ENCODE measurements around the gene GAK. TPM values are rescaled to one million over a fixed set of nuclear protein-coding genes. Genes with fewer than 3 reads are reported as not detected.

GAK gene
- total RNA-seq, 2 experiments from 2014 or later: 155 to 163 TPM

GRCh38 chr4:955931-956381 lies 23.8 kb upstream of the GAK start:
- Mint-ChIP-seq H3K27ac (no peak overlapping the region), H3K27me3 (ENCODE audit: low read depth) (no peaks in the 10 kb centered on the region), H3K9me3 (ENCODE audit: insufficient read depth) (no peaks in the 10 kb centered on the region), H3K36me3 (ENCODE audit: low read depth) (peaks cover 7% of the 10 kb centered on the region), H3K4me1 (ENCODE audit: low read depth) (no peaks in the 10 kb centered on the region), H3K4me3 (no peak overlapping the region)
- ChIA-PET CTCF (no interaction called here), POLR2A (no interaction called here)
- ATAC-seq (no peak), DNase-seq (no peak)

GRCh38 chr4:955161-955921 lies 23.2 kb upstream of the GAK start:
- H3K4me1 Mint-ChIP-seq (ENCODE audit: low read depth): no peaks in the 10 kb centered on the region
- no peak for DNase-seq
- POLR2A ChIA-PET: no interaction called here
- ATAC-seq: no peak
- no peaks in the 10 kb centered on the region for H3K9me3 Mint-ChIP-seq (ENCODE audit: insufficient read depth)
- H3K27ac Mint-ChIP-seq: no peak overlapping the region
- CTCF ChIA-PET: no interaction called here
- no peak overlapping the region for H3K4me3 Mint-ChIP-seq
- peaks cover 7% of the 10 kb centered on the region for H3K36me3 Mint-ChIP-seq (ENCODE audit: low read depth)
- H3K27me3 Mint-ChIP-seq (ENCODE audit: low read depth): no peaks in the 10 kb centered on the region

GRCh38 chr4:954211-955020 lies 22.3 kb upstream of the GAK start:
- no peaks in the 10 kb centered on the region for H3K4me1 Mint-ChIP-seq (ENCODE audit: low read depth)
- no peak for ATAC-seq
- H3K27ac Mint-ChIP-seq: no peak overlapping the region
- ChIA-PET POLR2A (no interaction called here), CTCF (no interaction called here)
- H3K36me3 Mint-ChIP-seq (ENCODE audit: low read depth): peaks cover 7% of the 10 kb centered on the region
- no peak overlapping the region for H3K4me3 Mint-ChIP-seq
- no peaks in the 10 kb centered on the region for H3K9me3 Mint-ChIP-seq (ENCODE audit: insufficient read depth)
- no peak for DNase-seq
- no peaks in the 10 kb centered on the region for H3K27me3 Mint-ChIP-seq (ENCODE audit: low read depth)

- Mint-ChIP-seq H3K4me1 (ENCODE audit: low read depth) (no peaks in the 10 kb centered on the region), H3K9me3 (ENCODE audit: insufficient read depth) (no peaks in the 10 kb centered on the region), H3K4me3 (no peak overlapping the region), H3K27me3 (ENCODE audit: low read depth) (no peaks in the 10 kb centered on the region), H3K36me3 (ENCODE audit: low read depth) (peaks cover 7% of the 10 kb centered on the region), H3K27ac (no peak overlapping the region)
- ChIA-PET POLR2A (no interaction called here), CTCF (no interaction called here)
- ATAC-seq (no peak), DNase-seq (no peak)
These were observed 21.4 kb upstream of the GAK start for GRCh38 chr4:953574-953915.

GRCh38 chr4:952881-953573 lies 20.9 kb upstream of the GAK start:
- ATAC-seq (no peak), DNase-seq (no peak)
- peaks cover 7% of the 10 kb centered on the region for H3K36me3 Mint-ChIP-seq (ENCODE audit: low read depth)
- H3K4me1 Mint-ChIP-seq (ENCODE audit: low read depth): no peaks in the 10 kb centered on the region
- ChIA-PET CTCF (no interaction called here), POLR2A (no interaction called here)
- H3K9me3 Mint-ChIP-seq (ENCODE audit: insufficient read depth): no peaks in the 10 kb centered on the region
- H3K4me3 Mint-ChIP-seq: no peak overlapping the region
- no peak overlapping the region for H3K27ac Mint-ChIP-seq
- no peaks in the 10 kb centered on the region for H3K27me3 Mint-ChIP-seq (ENCODE audit: low read depth)

GRCh38 chr4:951594-952468 lies 19.7 kb upstream of the GAK start:
- no peak overlapping the region for H3K27ac Mint-ChIP-seq
- ATAC-seq: no peak

GRCh38 chr4:951186-951585 lies 19.1 kb upstream of the GAK start:
- Mint-ChIP-seq H3K27me3 (ENCODE audit: low read depth) (no peaks in the 10 kb centered on the region), H3K9me3 (ENCODE audit: insufficient read depth) (no peaks in the 10 kb centered on the region), H3K27ac (no peak overlapping the region), H3K4me1 (ENCODE audit: low read depth) (no peaks in the 10 kb centered on the region), H3K36me3 (ENCODE audit: low read depth) (peaks cover 5% of the 10 kb centered on the region), H3K4me3 (no peak overlapping the region)
- ATAC-seq: no peak
- POLR2A ChIA-PET: no interaction called here
- CTCF ChIA-PET: no interaction called here
- no peak for DNase-seq

More at GRCh38 chr4:951594-952468, 19.7 kb upstream of the GAK start:
- H3K4me3 Mint-ChIP-seq: no peak overlapping the region
- no peak for DNase-seq
- H3K27me3 Mint-ChIP-seq (ENCODE audit: low read depth): no peaks in the 10 kb centered on the region
- peaks cover 5% of the 10 kb centered on the region for H3K36me3 Mint-ChIP-seq (ENCODE audit: low read depth)
- no peaks in the 10 kb centered on the region for H3K4me1 Mint-ChIP-seq (ENCODE audit: low read depth)
- CTCF ChIA-PET: no interaction called here
- H3K9me3 Mint-ChIP-seq (ENCODE audit: insufficient read depth): no peaks in the 10 kb centered on the region
- POLR2A ChIA-PET: no interaction called here

- ChIA-PET POLR2A (no interaction called here), CTCF (no interaction called here)
- Mint-ChIP-seq H3K4me3 (no peak overlapping the region), H3K27ac (no peak overlapping the region), H3K27me3 (ENCODE audit: low read depth) (no peaks in the 10 kb centered on the region), H3K9me3 (ENCODE audit: insufficient read depth) (no peaks in the 10 kb centered on the region), H3K4me1 (ENCODE audit: low read depth) (no peaks in the 10 kb centered on the region), H3K36me3 (ENCODE audit: low read depth) (peaks cover 5% of the 10 kb centered on the region)
- ATAC-seq: no peak
- no peak for DNase-seq
These were observed 18.3 kb upstream of the GAK start for GRCh38 chr4:950136-951020.

GRCh38 chr4:949656-950055 lies 17.5 kb upstream of the GAK start:
- POLR2A ChIA-PET: interaction anchor here (1.9 kb wide), 1 partner anchor 17 kb away, joined by 5 read pairs; the partner anchor contains the start of genes GAK and TMEM175
- Mint-ChIP-seq H3K9me3 (ENCODE audit: insufficient read depth) (no peaks in the 10 kb centered on the region), H3K27ac (no peak overlapping the region), H3K36me3 (ENCODE audit: low read depth) (peaks cover 3% of the 10 kb centered on the region), H3K27me3 (ENCODE audit: low read depth) (no peaks in the 10 kb centered on the region), H3K4me1 (ENCODE audit: low read depth) (no peaks in the 10 kb centered on the region), H3K4me3 (no peak overlapping the region)
- DNase-seq (no peak), ATAC-seq (no peak)
- CTCF ChIA-PET: no interaction called here

GRCh38 chr4:948936-949300 lies 16.8 kb upstream of the GAK start:
- ATAC-seq (no peak), DNase-seq (no peak)
- ChIA-PET POLR2A (interaction anchor here (1.9 kb wide), 1 partner anchor 17 kb away, joined by 5 read pairs; the partner anchor contains the start of genes GAK and TMEM175), CTCF (no interaction called here)
- Mint-ChIP-seq H3K4me3 (no peak overlapping the region), H3K9me3 (ENCODE audit: insufficient read depth) (no peaks in the 10 kb centered on the region), H3K27me3 (ENCODE audit: low read depth) (no peaks in the 10 kb centered on the region), H3K27ac (no peak overlapping the region), H3K4me1 (ENCODE audit: low read depth) (no peaks in the 10 kb centered on the region), H3K36me3 (ENCODE audit: low read depth) (peaks cover 3% of the 10 kb centered on the region)

Measured in activated CD8-positive, alpha-beta T cell treated with anti-CD3 and anti-CD28 coated beads, Interleukin-2, amount 10 ng/mL, durations not matched to agents 7 days and 5 days (primary cell).